PFSK-1 (cell line): ENCODE measurements around the gene DLST.

Source experiments
- FOXP2 ChIP-seq: optimal IDR thresholded peaks from 2 replicates; pipeline ENCODE3; 2011; ENCODE audit warnings: borderline replicate concordance, control low read depth, inconsistent platforms; ENCODE audit not compliant: insufficient read depth; ENCODE audit errors: extremely low read length, extremely low read depth
- POLR2AphosphoS5 ChIP-seq: IDR thresholded peaks from 2 replicates; pipeline ENCODE4 v1.6.1; 2012; ENCODE audit warnings: low read depth, mild to moderate bottlenecking, control low read depth, low read length, moderate library complexity
- REST ChIP-seq, 2 experiments: IDR thresholded peaks; 2 replicates each; pipeline versions ENCODE4 v1.6.1 to v1.8.0; 2011 to 2012; ENCODE audit warnings: low read depth in 2 of 2, low read length in 2 of 2, control low read depth in 1 of 2, inconsistent platforms in 1 of 2, mild to moderate bottlenecking in 1 of 2, moderate library complexity in 1 of 2; ENCODE audit not compliant: insufficient read depth in 1 of 2
- SIN3A ChIP-seq: IDR thresholded peaks from 2 replicates; pipeline ENCODE4 v1.6.1; 2012; ENCODE audit warnings: mild to moderate bottlenecking, low read length, moderate library complexity, borderline replicate concordance; ENCODE audit not compliant: insufficient read depth
- TAF1 ChIP-seq: IDR thresholded peaks from 2 replicates; pipeline ENCODE4 v1.6.1; 2012; ENCODE audit warnings: low read length, control low read depth, borderline replicate concordance; ENCODE audit not compliant: insufficient read depth

The DLST gene

GRCh38 chr14:74836251-74836960 lies 45.3 kb upstream of the DLST start:
- TF ChIP-seq TAF1 (no peak), FOXP2 (no peak), SIN3A (no peak), REST (IDR thresholded peaks at IDR 0.05; ENCODE audit: insufficient read depth in 1 of 2, low read depth in 2 of 2, low read length in 2 of 2) (no peak), POLR2AphosphoS5 (no peak)

- TF ChIP-seq SIN3A (no peak), TAF1 (no peak), POLR2AphosphoS5 (no peak), REST (IDR thresholded peaks at IDR 0.05; ENCODE audit: insufficient read depth in 1 of 2, low read depth in 2 of 2, low read length in 2 of 2) (no peak), FOXP2 (no peak)
These were observed 43.5 kb upstream of the DLST start for GRCh38 chr14:74838166-74838565.

- TF ChIP-seq TAF1 (no peak), POLR2AphosphoS5 (no peak), FOXP2 (no peak), SIN3A (no peak), REST (IDR thresholded peaks at IDR 0.05; ENCODE audit: insufficient read depth in 1 of 2, low read depth in 2 of 2, low read length in 2 of 2) (no peak)
These were observed 41.1 kb upstream of the DLST start for GRCh38 chr14:74840603-74841030.

- no peak for TF ChIP-seq POLR2AphosphoS5
- TF ChIP-seq TAF1: no peak
- no peak for TF ChIP-seq SIN3A
- TF ChIP-seq REST (IDR thresholded peaks at IDR 0.05; ENCODE audit: insufficient read depth in 1 of 2, low read depth in 2 of 2, low read length in 2 of 2): no peak
- TF ChIP-seq FOXP2: no peak
These were observed 40.2 kb upstream of the DLST start for GRCh38 chr14:74841230-74842207.
